ENCODE data around the gene RNF113A.

Gene RNF113A

GRCh38 chrX:119916310-119916709 is 44.8 kb upstream of the RNF113A start:
- no peak for ATAC-seq
- TF ChIP-seq PPARA (CRISPR knock-in tag; IDR thresholded peaks at IDR 0.05; ENCODE audit: borderline replicate concordance): no peak

DNA sequence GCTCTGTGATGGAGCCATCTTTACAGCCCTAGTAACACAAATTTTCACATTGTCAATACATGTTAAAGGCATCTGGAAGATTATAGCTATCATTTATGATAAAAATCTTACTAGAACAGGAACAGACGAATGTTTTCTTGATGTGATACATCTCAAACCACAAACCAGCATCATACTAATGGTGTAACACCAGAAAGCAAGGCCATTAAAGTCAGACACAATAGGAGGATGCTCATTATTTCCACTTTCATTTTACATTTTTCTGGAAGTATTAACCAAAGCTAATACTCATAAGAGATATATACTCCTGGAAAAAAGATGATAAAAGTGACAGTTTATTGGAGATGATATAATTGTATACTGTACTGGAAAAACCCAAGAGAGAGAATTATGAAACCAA is 29.4 kb upstream of the RNF113A start:
- TF ChIP-seq ESRRG (CRISPR knock-in tag; IDR thresholded peaks at IDR 0.05) (no peak), SNAI2 (CRISPR knock-in tag; IDR thresholded peaks at IDR 0.05) (no peak), ARNTL (CRISPR knock-in tag; IDR thresholded peaks at IDR 0.05; ENCODE audit: borderline replicate concordance, low read depth) (no peak), BACH2 (CRISPR knock-in tag; IDR thresholded peaks at IDR 0.05; ENCODE audit: borderline replicate concordance) (no peak), CSDC2 (CRISPR knock-in tag; IDR thresholded peaks at IDR 0.05) (no peak), PPARA (CRISPR knock-in tag; IDR thresholded peaks at IDR 0.05; ENCODE audit: borderline replicate concordance) (no peak), ZNF8 (CRISPR knock-in tag; IDR thresholded peaks at IDR 0.05) (no peak), ZFP30 (CRISPR knock-in tag; IDR thresholded peaks at IDR 0.05) (no peak), ZFP3 (CRISPR knock-in tag; IDR thresholded peaks at IDR 0.05) (no peak), POU6F1 (CRISPR knock-in tag; IDR thresholded peaks at IDR 0.05; ENCODE audit: borderline replicate concordance, low read depth) (no peak), CREB5 (CRISPR knock-in tag; IDR thresholded peaks at IDR 0.05; ENCODE audit: low read depth) (no peak), ISL1 (CRISPR knock-in tag; IDR thresholded peaks at IDR 0.05) (no peak), TOX (CRISPR knock-in tag; IDR thresholded peaks at IDR 0.05; ENCODE audit: borderline replicate concordance) (no peak), RARB (CRISPR knock-in tag; IDR thresholded peaks at IDR 0.05) (no peak)
- TF ChIP-seq, protein P1, sequence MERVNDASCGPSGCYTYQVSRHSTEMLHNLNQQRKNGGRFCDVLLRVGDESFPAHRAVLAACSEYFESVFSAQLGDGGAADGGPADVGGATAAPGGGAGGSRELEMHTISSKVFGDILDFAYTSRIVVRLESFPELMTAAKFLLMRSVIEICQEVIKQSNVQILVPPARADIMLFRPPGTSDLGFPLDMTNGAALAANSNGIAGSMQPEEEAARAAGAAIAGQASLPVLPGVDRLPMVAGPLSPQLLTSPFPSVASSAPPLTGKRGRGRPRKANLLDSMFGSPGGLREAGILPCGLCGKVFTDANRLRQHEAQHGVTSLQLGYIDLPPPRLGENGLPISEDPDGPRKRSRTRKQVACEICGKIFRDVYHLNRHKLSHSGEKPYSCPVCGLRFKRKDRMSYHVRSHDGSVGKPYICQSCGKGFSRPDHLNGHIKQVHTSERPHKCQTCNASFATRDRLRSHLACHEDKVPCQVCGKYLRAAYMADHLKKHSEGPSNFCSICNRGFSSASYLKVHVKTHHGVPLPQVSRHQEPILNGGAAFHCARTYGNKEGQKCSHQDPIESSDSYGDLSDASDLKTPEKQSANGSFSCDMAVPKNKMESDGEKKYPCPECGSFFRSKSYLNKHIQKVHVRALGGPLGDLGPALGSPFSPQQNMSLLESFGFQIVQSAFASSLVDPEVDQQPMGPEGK (CRISPR knock-in tag; IDR thresholded peaks at IDR 0.05; ENCODE audit: borderline replicate concordance): no peak
- TF ChIP-seq, protein P2, sequence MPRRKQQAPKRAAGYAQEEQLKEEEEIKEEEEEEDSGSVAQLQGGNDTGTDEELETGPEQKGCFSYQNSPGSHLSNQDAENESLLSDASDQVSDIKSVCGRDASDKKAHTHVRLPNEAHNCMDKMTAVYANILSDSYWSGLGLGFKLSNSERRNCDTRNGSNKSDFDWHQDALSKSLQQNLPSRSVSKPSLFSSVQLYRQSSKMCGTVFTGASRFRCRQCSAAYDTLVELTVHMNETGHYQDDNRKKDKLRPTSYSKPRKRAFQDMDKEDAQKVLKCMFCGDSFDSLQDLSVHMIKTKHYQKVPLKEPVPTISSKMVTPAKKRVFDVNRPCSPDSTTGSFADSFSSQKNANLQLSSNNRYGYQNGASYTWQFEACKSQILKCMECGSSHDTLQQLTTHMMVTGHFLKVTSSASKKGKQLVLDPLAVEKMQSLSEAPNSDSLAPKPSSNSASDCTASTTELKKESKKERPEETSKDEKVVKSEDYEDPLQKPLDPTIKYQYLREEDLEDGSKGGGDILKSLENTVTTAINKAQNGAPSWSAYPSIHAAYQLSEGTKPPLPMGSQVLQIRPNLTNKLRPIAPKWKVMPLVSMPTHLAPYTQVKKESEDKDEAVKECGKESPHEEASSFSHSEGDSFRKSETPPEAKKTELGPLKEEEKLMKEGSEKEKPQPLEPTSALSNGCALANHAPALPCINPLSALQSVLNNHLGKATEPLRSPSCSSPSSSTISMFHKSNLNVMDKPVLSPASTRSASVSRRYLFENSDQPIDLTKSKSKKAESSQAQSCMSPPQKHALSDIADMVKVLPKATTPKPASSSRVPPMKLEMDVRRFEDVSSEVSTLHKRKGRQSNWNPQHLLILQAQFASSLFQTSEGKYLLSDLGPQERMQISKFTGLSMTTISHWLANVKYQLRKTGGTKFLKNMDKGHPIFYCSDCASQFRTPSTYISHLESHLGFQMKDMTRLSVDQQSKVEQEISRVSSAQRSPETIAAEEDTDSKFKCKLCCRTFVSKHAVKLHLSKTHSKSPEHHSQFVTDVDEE (CRISPR knock-in tag; IDR thresholded peaks at IDR 0.05): no peak
- ATAC-seq: no peak

- TF ChIP-seq OSR1 (CRISPR knock-in tag; IDR thresholded peaks at IDR 0.05) (no peak), RARB (CRISPR knock-in tag; IDR thresholded peaks at IDR 0.05) (no peak), ARNTL (CRISPR knock-in tag; IDR thresholded peaks at IDR 0.05; ENCODE audit: borderline replicate concordance, low read depth) (no peak), ZC3H10 (CRISPR knock-in tag; IDR thresholded peaks at IDR 0.05) (no peak), TCF4 (CRISPR knock-in tag; IDR thresholded peaks at IDR 0.05; ENCODE audit: borderline replicate concordance) (no peak), BACH2 (CRISPR knock-in tag; IDR thresholded peaks at IDR 0.05; ENCODE audit: borderline replicate concordance) (no peak), ESRRG (CRISPR knock-in tag; IDR thresholded peaks at IDR 0.05) (no peak), PPARA (CRISPR knock-in tag; IDR thresholded peaks at IDR 0.05; ENCODE audit: borderline replicate concordance) (no peak), POU6F1 (CRISPR knock-in tag; IDR thresholded peaks at IDR 0.05; ENCODE audit: borderline replicate concordance, low read depth) (no peak), TOX (CRISPR knock-in tag; IDR thresholded peaks at IDR 0.05; ENCODE audit: borderline replicate concordance) (no peak)
- TF ChIP-seq, protein P3, sequence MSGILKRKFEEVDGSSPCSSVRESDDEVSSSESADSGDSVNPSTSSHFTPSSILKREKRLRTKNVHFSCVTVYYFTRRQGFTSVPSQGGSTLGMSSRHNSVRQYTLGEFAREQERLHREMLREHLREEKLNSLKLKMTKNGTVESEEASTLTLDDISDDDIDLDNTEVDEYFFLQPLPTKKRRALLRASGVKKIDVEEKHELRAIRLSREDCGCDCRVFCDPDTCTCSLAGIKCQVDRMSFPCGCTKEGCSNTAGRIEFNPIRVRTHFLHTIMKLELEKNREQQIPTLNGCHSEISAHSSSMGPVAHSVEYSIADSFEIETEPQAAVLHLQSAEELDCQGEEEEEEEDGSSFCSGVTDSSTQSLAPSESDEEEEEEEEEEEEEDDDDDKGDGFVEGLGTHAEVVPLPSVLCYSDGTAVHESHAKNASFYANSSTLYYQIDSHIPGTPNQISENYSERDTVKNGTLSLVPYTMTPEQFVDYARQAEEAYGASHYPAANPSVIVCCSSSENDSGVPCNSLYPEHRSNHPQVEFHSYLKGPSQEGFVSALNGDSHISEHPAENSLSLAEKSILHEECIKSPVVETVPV (CRISPR knock-in tag; IDR thresholded peaks at IDR 0.05): no peak
These were observed 27.6 kb upstream of the RNF113A start for GRCh38 chrX:119899125-119899524.

More at GRCh38 chrX:119899125-119899524, 27.6 kb upstream of the RNF113A start:
- ATAC-seq: no peak; the same call in 2 of the 3 replicates

Measured in SK-N-SH treated with all-trans-retinoic acid at 6 μM for 48 hours (cell line).